MCF 10A (cell line): Measurements from ENCODE around the gene CRYBG3. TPM values are rescaled to one million over a fixed set of nuclear protein-coding genes. Genes with fewer than 3 reads are reported as not detected.

Experiments used
- BruUV-seq: library from RNA; stranded (reverse); fragments of 400-500 nt; replicated peaks from 2 replicates; lab custom pipeline; 2021; lab: Mats Ljungman, UMichigan
- CTCF ChIA-PET: fragments of 300-600 bp; sonication (Branson Sonifier 250); formaldehyde crosslinking; extraction: SDS; loops from one replicate; lab custom pipeline; 2021; ENCODE audit warnings: antibody characterized with exemption, inconsistent platforms; lab: Yijun Ruan, JAX
- POLR2A ChIA-PET: fragments of 300-600, 350-650 bp; sonication (Branson Sonifier 250); formaldehyde crosslinking; extraction: SDS; loops from one replicate; lab custom pipeline; 2020; ENCODE audit warnings: antibody characterized with exemption, inconsistent platforms; lab: Yijun Ruan, JAX
- DNase-seq: peaks from one replicate; pipeline ENCODE4 v3.0.0-alpha.2; 2018; ENCODE audit not compliant: unreplicated experiment
- H3K27ac Mint-ChIP-seq: one replicate; pipeline ENCODE4 v1.8.0; 2022; ENCODE audit warnings: mild to moderate bottlenecking, low read depth, mixed read lengths; ENCODE audit not compliant: unreplicated experiment
- H3K27me3 Mint-ChIP-seq: one replicate; pipeline ENCODE4 v1.8.0; 2022; ENCODE audit warnings: mixed read lengths; ENCODE audit not compliant: insufficient read depth, unreplicated experiment
- H3K36me3 Mint-ChIP-seq: one replicate; pipeline ENCODE4 v1.8.0; 2022; ENCODE audit warnings: mild to moderate bottlenecking, moderate library complexity, mixed read lengths; ENCODE audit not compliant: insufficient read depth, unreplicated experiment
- H3K4me1 Mint-ChIP-seq: one replicate; pipeline ENCODE4 v1.8.0; 2022; ENCODE audit warnings: mixed read lengths; ENCODE audit not compliant: insufficient read depth, unreplicated experiment
- H3K4me3 Mint-ChIP-seq: one replicate; pipeline ENCODE4 v1.8.0; 2022; ENCODE audit warnings: mild to moderate bottlenecking, moderate library complexity, mixed read lengths; ENCODE audit not compliant: unreplicated experiment
- H3K9me3 Mint-ChIP-seq: one replicate; pipeline ENCODE4 v1.8.0; 2022; ENCODE audit warnings: mixed read lengths; ENCODE audit not compliant: unreplicated experiment
- CTCF ChIP-seq: fragments of 200-600 bp; IDR thresholded peaks from one replicate; pipeline ENCODE4 v1.8.0; 2022; ENCODE audit warnings: antibody characterized with exemption, mild to moderate bottlenecking; ENCODE audit not compliant: unreplicated experiment
- intact Hi-C: fragments of 100-400 bp; cut with micrococcal nuclease; formaldehyde crosslinking; loops from 2 replicates; pipeline ENCODE4 v1.14.1; 2022
- total RNA-seq: library from RNA; stranded (reverse); gene quantifications from 2 replicates; pipeline ENCODE4 v1.2.3, GENCODE V29; 2022

CRYBG3 gene
- total RNA-seq, 1 experiment from 2014 or later = 7.2 TPM

GRCh38 chr3:97970956-97971620 lies 149.3 kb downstream of the CRYBG3 start:
- CTCF ChIA-PET = interaction anchor here (0.6 to 4.0 kb wide), 9 partner anchors 23 to 929 kb away, joined by 3 to 40 read pairs (median 3); no protein-coding TSS in a partner anchor
- BruUV-seq = no TSS peak
- intact Hi-C loops = loop anchor here (1.0 to 2.0 kb wide), 2 partner anchors 52 to 149 kb away; partner anchors contain the start of gene CRYBG3
- no peak for TF ChIP-seq CTCF
- Mint-ChIP-seq H3K4me3 (peak overlapping the region; percentile 77), H3K4me1 (peaks cover 25% of the 10 kb centered on the region), H3K9me3 (no peaks in the 10 kb centered on the region), H3K27ac (peak overlapping the region; percentile 25), H3K36me3 (peaks cover 23% of the 10 kb centered on the region), H3K27me3 (no peaks in the 10 kb centered on the region)
- DNase-seq = no peak
- POLR2A ChIA-PET = interaction anchor here (0.7 to 3.1 kb wide), 10 partner anchors 10 to 542 kb away, joined by 3 to 23 read pairs (median 4); partner anchors contain the start of gene CRYBG3

GRCh38 chr3:97971679-97972567 lies 150.1 kb downstream of the CRYBG3 start, which contains the start of gene RIOX2:
Gene RIOX2 (minus strand): TSS chr3:97972431. CDS start chr3:97967593, 4,838 bp downstream.
- peak within 1 kb of the TSS; percentile 25 for H3K27ac Mint-ChIP-seq
- DNase-seq = peak; percentile 69
- H3K27me3 Mint-ChIP-seq = no peaks in the 10 kb centered on the region
- H3K4me3 Mint-ChIP-seq = peak within 1 kb of the TSS; percentile 77
- no peaks in the 10 kb centered on the region for H3K9me3 Mint-ChIP-seq
- no peak for TF ChIP-seq CTCF
- TSS peak; percentile 46 for BruUV-seq
- intact Hi-C loops = loop anchor here (1.0 to 2.0 kb wide), 2 partner anchors 51 to 150 kb away; partner anchors contain the start of gene CRYBG3
- CTCF ChIA-PET = interaction anchor here (0.7 to 4.0 kb wide), 7 partner anchors 24 to 179 kb away, joined by 3 to 40 read pairs (median 3); no protein-coding TSS in a partner anchor
- POLR2A ChIA-PET = interaction anchor here (0.7 to 3.1 kb wide), 10 partner anchors 11 to 541 kb away, joined by 3 to 23 read pairs (median 4); partner anchors contain the start of gene CRYBG3
- H3K36me3 Mint-ChIP-seq = peaks cover 15% of the 10 kb centered on the region
- H3K4me1 Mint-ChIP-seq = peaks cover 25% of the 10 kb centered on the region

- no peak for DNase-seq
- Mint-ChIP-seq H3K9me3 (no peaks in the 10 kb centered on the region), H3K4me3 (peak overlapping the region; percentile 44), H3K36me3 (peaks cover 7% of the 10 kb centered on the region), H3K27ac (no peak overlapping the region), H3K4me1 (peaks cover 25% of the 10 kb centered on the region), H3K27me3 (no peaks in the 10 kb centered on the region)
- TF ChIP-seq CTCF = no peak
- BruUV-seq = TSS peak; percentile 47
- CTCF ChIA-PET = no interaction called here
- POLR2A ChIA-PET = no interaction called here
- intact Hi-C loops = no loop called here
Observed at GRCh38 chr3:97972976-97973375, 151.2 kb downstream of the CRYBG3 start.
